ENCODE data around the gene LAYN. TPM values are rescaled to one million over a fixed set of nuclear protein-coding genes. Genes with fewer than 3 reads are reported as not detected.

The LAYN gene
- total RNA-seq, 4 donors from 2014 or later, result 8.2 to 47.8 (median 37.2) TPM

DNA sequence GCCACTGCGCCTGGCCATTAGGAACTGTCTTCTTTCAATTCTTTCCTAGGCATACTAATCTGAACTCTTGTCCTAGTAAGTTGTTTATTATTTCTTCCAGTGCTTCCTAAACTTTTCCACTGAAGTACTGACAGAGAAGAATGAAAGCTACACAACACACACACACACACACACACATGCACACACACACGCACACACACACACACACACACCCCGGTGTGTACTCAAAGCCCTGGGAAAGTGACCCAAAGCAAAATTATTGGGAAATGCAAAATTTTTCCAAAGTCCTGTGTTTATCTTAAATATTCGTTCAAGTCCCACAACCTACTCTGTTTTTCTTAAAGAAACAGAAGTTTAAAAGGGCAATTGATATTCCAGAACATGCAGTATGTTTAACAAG is 42.4 kb downstream of the LAYN start:
- no peak for ATAC-seq
- Histone ChIP-seq H3K4me3 (no peak overlapping the region), H3K27ac (no peak overlapping the region), H3K4me1 (peaks cover 0 to 6% (median 4%) of the 10 kb centered on the region in 3 donors), H3K27me3 (no peaks in the 10 kb centered on the region), H3K36me3 (no peaks in the 10 kb centered on the region), H3K9me3 (no peaks in the 10 kb centered on the region)
- 0 to 36% methylated on average over 1 to 4 of the region's 4 CpGs for WGBS, 2 donors (ENCODE audit: low coverage in 1 of 2)
- TF ChIP-seq, protein P1, sequence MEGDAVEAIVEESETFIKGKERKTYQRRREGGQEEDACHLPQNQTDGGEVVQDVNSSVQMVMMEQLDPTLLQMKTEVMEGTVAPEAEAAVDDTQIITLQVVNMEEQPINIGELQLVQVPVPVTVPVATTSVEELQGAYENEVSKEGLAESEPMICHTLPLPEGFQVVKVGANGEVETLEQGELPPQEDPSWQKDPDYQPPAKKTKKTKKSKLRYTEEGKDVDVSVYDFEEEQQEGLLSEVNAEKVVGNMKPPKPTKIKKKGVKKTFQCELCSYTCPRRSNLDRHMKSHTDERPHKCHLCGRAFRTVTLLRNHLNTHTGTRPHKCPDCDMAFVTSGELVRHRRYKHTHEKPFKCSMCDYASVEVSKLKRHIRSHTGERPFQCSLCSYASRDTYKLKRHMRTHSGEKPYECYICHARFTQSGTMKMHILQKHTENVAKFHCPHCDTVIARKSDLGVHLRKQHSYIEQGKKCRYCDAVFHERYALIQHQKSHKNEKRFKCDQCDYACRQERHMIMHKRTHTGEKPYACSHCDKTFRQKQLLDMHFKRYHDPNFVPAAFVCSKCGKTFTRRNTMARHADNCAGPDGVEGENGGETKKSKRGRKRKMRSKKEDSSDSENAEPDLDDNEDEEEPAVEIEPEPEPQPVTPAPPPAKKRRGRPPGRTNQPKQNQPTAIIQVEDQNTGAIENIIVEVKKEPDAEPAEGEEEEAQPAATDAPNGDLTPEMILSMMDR (IDR thresholded peaks at IDR 0.05), result no peak
- TF ChIP-seq POLR2AphosphoS5 (IDR thresholded peaks at IDR 0.05), result no peak
- TF ChIP-seq POLR2A (IDR thresholded peaks at IDR 0.05), result no peak
- no peak for TF ChIP-seq EP300 (IDR thresholded peaks at IDR 0.05)

DNA sequence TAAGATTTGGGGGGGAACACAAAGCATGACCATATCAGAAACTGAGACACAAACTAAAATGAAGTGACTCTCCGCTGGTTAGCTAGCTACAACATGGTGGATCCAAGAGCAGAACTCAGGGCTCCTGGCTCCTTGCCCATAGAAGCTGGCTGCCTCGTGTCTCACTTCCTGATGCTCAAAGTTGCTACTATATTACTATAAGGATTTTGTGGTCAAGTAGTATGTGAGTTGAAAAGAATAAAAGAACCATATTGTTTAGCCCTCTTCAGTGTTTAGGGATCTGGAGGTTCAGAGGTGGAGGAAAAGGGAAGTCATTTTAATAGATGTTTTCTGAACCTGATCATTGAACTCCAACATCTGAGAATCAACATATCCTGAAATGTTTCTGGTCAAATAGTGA is 44.9 kb downstream of the LAYN start:
- H3K4me3 ChIP-seq, result no peak overlapping the region
- ATAC-seq, result no peak
- H3K27me3 ChIP-seq, result no peaks in the 10 kb centered on the region
- H3K9me3 ChIP-seq, result no peaks in the 10 kb centered on the region
- no peak for TF ChIP-seq POLR2A (IDR thresholded peaks at IDR 0.05)
- TF ChIP-seq, protein P1 (IDR thresholded peaks at IDR 0.05), result no peak
- no peak for TF ChIP-seq EP300 (IDR thresholded peaks at IDR 0.05)
- no peak for TF ChIP-seq POLR2AphosphoS5 (IDR thresholded peaks at IDR 0.05)
- no peak overlapping the region for H3K27ac ChIP-seq
- peaks cover 0 to 15% (median 4%) of the 10 kb centered on the region in 3 donors for H3K4me1 ChIP-seq
- 0% methylated on average over 1 of the region's 2 CpGs; no CpG with 5 or more reads in 1 of the 2 donors for WGBS, 2 donors (ENCODE audit: low coverage in 1 of 2)
- H3K36me3 ChIP-seq, result no peaks in the 10 kb centered on the region

- no peaks in the 10 kb centered on the region for H3K36me3 ChIP-seq
- H3K4me1 ChIP-seq, result peaks cover 0 to 19% (median 4%) of the 10 kb centered on the region in 3 donors
- 6% methylated on average over 1 of the region's 1 CpG for WGBS, 2 donors (ENCODE audit: low coverage in 1 of 2)
- no peak for ATAC-seq
- H3K27ac ChIP-seq, result no peak overlapping the region
- no peak overlapping the region for H3K4me3 ChIP-seq
- no peak for TF ChIP-seq POLR2AphosphoS5 (IDR thresholded peaks at IDR 0.05)
- TF ChIP-seq, protein P1 (IDR thresholded peaks at IDR 0.05), result peak; percentile 20 to 58 (median 54)
- no peaks in the 10 kb centered on the region for H3K27me3 ChIP-seq
- H3K9me3 ChIP-seq, result no peaks in the 10 kb centered on the region
Observed at GRCh38 chr11:111586388-111586831, 45.9 kb downstream of the LAYN start.

- WGBS, 2 donors (ENCODE audit: low coverage in 1 of 2), result 72 to 85% methylated on average over 2 of the region's 2 CpGs
- H3K9me3 ChIP-seq, result no peaks in the 10 kb centered on the region
- no peak for ATAC-seq
- H3K4me3 ChIP-seq, result no peak overlapping the region
- TF ChIP-seq EP300 (IDR thresholded peaks at IDR 0.05) (no peak), POLR2A (IDR thresholded peaks at IDR 0.05) (no peak), POLR2AphosphoS5 (IDR thresholded peaks at IDR 0.05) (no peak)
- TF ChIP-seq, protein P1 (IDR thresholded peaks at IDR 0.05), result no peak
- no peaks in the 10 kb centered on the region for H3K27me3 ChIP-seq
- no peak overlapping the region for H3K27ac ChIP-seq
- H3K36me3 ChIP-seq, result no peaks in the 10 kb centered on the region
- H3K4me1 ChIP-seq, result peaks cover 0 to 13% (median 0%) of the 10 kb centered on the region in 3 donors
Observed at GRCh38 chr11:111589114-111589513, 48.6 kb downstream of the LAYN start.

GRCh38 chr11:111589886-111590499 is 49.5 kb downstream of the LAYN start:
- no peaks in the 10 kb centered on the region for H3K36me3 ChIP-seq
- H3K27me3 ChIP-seq, result no peaks in the 10 kb centered on the region
- no peak for ATAC-seq
- H3K4me3 ChIP-seq, result no peak overlapping the region
- H3K27ac ChIP-seq, result peak overlapping the region in 3 of 4 donors; percentile 12 to 20 (median 14)
- WGBS, 2 donors (ENCODE audit: low coverage in 1 of 2), result 8 to 26% methylated on average over 2 to 4 of the region's 5 CpGs
- H3K9me3 ChIP-seq, result no peaks in the 10 kb centered on the region
- peaks cover 0 to 13% (median 0%) of the 10 kb centered on the region in 3 donors for H3K4me1 ChIP-seq
- TF ChIP-seq, protein P1 (IDR thresholded peaks at IDR 0.05), result no peak
- TF ChIP-seq EP300 (IDR thresholded peaks at IDR 0.05) (no peak), POLR2A (IDR thresholded peaks at IDR 0.05) (no peak), POLR2AphosphoS5 (IDR thresholded peaks at IDR 0.05) (no peak)

Data from gastroesophageal sphincter (tissue), 4 donors.